ENCODE results near the gene PPP1R10.

Gene PPP1R10

DNA sequence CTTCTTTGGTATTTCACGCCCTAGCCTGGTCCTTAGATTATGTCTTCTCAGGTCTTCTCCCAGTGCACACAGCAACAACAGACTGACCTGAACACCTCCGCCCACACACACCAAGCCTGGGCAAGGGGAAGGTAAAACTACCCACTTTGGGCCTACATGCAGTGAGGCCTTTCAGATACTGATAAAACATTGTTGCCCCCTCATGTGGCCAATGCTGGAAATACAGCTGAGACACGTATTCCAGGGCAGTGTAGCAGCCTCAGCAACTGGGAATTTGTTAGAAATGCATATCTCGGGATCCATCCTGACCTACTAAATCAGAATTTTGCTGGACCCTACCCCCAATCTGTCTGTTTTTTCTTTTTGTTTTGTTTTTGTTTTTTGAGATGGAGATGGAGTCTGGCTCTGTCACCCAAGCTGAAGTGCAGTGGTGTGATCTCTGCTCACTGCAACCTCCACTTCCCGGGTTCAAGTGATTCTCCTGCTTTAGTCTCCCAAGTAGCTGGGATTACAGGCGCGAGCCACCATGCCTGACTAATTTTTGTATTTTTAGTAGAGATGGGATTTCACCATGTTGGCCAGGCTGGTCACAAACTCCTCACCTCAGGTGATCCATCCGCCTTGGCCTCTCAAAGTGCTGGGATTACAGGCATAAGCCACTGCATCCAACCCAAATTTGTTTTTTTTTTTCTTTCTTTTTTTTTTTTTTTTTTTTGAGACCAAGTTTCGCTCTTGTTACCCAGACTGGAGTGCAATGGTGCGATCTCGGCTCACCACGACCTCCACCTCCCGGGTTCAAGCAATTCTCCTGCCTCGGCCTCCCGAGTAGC lies 19.5 kb downstream of the PPP1R10 start:
- peak; percentile 69 for DNase-seq

DNA sequence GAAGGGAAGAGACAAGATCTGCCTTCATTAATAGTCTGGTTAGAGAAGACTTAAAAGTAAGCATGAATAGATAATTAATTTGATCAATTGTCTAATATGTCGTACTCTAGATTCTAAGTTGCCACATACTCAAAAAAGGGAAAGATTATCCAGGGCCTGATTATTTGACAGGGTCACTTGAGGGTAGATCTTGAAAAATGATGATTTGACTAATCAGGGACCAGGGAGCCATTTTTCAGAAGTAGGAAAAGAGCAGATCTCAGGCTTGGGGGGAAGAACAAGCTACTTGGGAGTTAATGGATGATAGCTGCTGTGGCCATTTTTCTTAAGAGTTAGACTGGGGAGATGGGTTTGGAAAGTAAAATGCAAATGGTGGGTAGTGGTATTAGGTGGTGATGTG lies 24.8 kb downstream of the PPP1R10 start:
- no peak for DNase-seq

DNA sequence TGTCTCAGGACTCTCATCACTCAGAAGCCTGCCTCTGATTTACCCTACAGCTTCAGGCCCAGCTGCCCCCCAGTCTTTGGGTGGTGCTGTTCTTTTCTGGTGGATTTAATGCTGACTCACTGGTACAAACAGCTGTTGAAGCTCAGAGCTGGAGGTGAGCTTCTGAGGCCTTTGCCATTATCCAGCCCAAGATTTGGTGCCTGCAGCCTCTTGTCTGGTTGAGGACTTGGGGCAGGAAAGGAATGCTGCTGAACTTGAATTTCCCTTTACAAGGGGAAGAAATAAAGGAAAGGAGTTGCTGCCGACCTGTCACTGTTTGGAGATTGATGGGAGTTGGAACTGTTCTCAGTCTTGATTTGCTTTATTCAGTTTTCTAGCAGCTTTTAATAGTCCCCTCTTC lies 26.0 kb downstream of the PPP1R10 start:
- no peak for DNase-seq

DNA sequence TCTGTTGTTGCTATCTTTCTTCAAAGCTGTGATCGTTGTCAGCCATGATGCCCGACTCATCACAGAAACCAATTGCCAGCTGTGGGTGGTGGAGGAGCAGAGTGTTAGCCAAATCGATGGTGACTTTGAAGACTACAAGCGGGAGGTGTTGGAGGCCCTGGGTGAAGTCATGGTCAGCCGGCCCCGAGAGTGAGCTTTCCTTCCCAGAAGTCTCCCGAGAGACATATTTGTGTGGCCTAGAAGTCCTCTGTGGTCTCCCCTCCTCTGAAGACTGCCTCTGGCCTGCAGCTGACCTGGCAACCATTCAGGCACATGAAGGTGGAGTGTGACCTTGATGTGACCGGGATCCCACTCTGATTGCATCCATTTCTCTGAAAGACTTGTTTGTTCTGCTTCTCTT lies 26.5 kb downstream of the PPP1R10 start:
- no peak for DNase-seq

DNA sequence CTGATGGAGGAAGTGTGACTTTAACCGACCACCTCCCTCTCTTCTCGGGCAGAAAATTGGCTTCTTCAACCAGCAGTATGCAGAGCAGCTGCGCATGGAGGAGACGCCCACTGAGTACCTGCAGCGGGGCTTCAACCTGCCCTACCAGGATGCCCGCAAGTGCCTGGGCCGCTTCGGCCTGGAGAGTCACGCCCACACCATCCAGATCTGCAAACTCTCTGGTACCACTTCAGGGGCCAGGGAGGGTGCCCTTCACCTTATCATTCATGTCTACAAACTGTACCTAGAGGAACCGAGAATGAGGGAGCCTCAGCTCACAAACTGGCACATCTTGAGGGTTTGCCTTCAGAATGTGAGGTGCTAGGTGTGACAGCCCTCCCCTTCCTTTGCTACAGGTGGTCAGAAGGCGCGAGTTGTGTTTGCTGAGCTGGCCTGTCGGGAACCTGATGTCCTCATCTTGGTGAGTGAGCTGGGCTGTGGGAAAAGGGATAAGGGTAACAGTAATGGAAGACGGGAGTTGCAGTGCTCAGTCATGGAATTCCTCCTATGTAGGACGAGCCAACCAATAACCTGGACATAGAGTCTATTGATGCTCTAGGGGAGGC lies 27.2 kb downstream of the PPP1R10 start:
- DNase-seq: no peak

DNA sequence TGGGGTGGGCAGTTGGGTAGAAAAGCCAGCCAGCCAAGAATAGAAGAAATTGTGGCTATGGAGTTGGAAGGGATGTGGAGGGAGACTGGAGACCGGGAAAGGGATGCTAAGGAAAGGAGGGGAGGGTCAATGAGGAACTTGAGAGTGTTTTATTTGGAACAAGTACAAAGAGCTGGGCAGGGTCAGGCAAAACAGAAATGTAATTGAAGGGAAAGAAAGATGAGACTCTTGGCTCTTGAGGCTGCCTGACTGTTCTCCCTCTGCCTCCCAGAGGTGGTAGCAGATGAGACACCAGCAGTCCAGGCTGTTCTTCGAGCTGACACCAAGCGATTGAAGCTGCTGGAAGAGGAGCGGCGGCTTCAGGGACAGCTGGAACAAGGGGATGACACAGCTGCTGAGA lies 33.1 kb downstream of the PPP1R10 start:
- DNase-seq: no peak

DNA sequence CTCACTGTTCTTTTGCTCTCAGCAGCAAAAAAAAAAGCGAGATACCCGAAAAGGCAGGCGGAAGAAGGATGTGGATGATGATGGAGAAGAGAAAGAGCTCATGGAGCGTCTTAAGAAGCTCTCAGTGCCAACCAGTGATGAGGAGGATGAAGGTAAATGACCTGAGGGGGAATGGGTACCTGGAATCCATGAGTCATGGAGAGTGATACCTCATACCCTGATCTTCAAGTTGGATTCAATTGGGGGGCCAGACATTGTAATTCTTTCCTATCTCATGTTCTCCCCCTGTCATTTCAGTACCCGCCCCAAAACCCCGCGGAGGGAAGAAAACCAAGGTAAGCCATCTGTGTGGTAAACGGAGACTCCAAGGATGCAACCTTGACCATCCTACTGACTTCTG lies 39.0 kb downstream of the PPP1R10 start:
- DNase-seq: no peak

DNA sequence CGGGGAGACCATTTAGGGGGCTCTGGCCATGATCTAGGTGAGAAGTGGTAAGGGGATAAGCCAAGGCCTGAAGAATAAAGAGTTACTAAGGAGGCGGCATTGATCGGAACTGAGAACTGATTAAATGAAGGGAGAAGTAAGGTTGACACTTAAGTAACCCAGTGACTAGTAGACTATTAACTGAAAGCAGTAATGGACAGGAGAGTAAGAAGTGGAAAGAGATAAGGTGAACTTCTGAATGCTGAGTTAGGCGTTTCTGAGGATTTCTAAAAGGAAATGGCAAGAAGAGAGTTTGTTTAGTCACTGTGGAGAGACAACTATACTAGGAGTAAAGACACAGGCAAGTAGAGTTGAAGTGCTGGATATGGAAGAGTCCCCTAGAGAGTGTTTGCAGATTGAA lies 43.9 kb downstream of the PPP1R10 start:
- DNase-seq: no peak

DNA sequence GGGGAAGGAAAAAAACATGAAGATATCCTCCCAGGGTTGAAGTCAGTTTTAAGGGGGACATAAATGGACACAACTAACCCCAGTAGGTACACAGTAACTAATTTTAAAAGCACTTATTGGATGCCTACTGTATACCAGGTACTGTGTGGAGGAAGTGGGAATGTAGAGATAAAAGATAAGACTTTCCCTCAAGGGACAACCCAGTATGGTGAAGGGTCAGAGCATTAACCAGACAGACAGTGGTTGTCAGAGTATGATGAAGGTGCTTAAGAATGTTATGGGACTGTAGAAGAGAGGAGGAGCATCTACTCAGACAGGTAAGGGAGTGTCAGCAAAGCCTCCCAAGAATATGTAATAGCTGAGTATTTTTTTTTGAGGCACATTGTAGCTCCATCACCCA lies 44.9 kb downstream of the PPP1R10 start:
- no peak for DNase-seq

DNA sequence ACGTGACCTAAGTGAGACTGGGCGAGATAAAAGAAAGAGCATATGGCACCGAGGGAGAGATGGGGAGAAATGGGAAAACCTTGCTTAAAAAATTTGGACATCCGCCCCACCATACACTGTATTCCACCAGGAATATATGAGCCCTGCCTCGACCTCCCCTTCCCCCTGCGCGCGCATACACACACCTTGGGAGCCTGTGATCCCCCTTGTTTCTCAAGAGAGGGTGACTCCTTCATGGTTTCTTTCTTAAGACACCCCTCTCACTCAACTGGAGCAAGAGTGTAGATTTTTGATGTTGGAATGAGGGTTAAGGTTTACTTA lies 45.3 kb downstream of the PPP1R10 start:
- DNase-seq: no peak

DNA sequence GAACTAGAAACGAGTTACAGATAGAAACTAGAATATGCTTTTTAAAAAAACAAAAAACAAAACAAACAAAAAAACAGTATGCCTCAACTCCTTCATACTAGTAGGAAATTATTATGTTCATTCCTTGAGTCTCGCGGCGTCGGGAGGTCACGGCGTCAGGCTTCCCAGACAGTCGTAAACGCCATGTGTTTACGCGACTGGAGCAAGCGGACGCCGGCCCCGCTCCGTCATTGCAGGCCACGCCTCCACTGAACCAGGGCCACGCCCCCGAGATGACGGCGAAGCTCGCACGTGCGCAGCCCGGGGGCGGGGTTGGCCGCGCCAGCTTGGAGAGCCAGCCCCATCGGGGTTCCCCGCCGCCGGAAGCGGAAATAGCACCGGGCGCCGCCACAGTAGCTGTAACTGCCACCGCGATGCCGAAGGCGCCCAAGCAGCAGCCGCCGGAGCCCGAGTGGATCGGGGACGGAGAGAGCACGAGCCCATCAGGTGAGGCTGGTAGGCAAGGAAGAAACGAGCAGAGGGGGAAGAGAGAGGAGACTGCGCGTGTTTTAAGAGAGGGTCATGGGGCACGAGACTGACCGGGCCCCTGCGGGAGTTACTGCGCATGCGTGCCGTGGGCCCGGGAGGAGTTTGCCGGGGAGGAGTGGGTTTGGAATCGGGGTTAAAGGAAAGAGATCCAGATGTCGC lies 45.8 kb downstream of the PPP1R10 start, which contains the start of gene ABCF1:
Gene ABCF1, plus strand, starts transcription at position 368 of the 687 bp plus-strand sequence. Its CDS starts 46 bp downstream, at position 414.
- DNase-seq: peak; percentile 96

DNA sequence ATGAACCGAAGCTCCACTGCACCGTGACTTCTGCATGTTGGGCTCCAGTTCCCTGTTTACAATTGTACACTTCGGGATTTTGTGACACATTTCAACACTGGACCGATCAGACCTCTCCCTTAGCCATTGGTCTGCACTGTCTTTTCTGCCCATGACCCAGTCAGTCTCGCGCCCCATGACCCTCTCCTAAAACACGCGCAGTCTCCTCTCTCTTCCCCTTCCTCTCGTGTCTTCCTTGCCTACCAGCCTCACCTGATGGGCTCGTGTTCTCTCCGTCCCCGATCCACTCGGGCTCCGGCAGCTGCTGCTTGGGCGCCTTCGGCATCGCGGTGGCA lies 46.3 kb downstream of the PPP1R10 start:
- no peak for DNase-seq

DNA sequence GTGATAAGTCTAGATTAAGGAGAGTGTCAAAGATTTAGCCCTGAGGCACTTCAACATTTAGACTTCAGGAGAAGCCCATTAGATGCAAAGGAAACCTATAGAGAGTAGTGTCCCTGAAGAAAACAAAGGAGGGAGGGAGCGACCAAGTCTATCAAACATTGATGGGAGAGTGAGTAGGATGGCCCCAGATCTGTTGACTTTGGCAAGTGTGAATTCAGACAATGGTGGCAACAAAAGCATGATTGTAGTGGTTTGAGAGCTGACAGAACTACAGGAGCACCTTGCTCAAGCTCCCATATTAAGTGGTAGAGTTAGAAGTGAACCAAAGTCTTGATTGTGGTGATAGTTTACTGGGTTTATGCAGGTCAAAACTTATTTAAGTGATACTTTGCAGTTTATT lies 46.8 kb downstream of the PPP1R10 start:
- no peak for DNase-seq

DNA sequence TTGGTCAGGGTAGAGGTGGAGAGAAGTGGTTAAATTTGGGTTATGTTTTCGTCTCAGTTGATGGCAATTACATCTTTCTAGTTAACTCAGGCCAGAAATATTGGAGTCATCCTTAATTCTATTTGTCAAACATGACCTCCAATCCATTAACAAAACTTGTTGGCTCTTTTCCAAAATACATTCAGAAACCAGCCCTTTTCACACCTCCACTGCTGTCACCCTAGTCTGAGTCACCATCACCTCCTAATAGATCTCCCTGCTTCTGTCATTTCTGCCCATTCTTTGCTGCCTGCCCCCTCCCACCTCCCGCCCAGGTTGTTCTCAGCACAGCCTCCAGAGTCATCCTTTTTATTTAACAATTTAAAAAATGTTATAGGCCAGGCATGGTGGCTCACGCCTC lies 48.8 kb downstream of the PPP1R10 start:
- DNase-seq: peak; percentile 5

DNA sequence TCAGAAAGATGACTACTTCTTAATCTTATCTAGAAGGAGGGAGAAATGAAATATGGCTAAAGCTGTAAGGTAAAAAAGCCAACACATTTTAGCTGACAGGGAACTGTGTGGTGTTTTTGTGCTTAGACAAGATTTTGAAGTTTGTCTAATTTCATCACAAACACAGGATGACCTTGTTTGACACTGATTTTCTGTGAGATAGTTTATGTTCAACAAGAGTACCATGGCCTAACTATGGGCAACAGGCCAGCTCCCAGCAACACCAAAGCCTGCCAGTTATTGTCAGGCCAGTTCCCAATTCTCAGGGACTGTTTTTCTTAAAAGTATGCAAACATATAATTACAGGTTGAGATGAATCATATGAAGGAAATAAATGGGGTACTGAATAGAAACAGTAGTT lies 51.3 kb downstream of the PPP1R10 start:
- no peak for DNase-seq

DNA sequence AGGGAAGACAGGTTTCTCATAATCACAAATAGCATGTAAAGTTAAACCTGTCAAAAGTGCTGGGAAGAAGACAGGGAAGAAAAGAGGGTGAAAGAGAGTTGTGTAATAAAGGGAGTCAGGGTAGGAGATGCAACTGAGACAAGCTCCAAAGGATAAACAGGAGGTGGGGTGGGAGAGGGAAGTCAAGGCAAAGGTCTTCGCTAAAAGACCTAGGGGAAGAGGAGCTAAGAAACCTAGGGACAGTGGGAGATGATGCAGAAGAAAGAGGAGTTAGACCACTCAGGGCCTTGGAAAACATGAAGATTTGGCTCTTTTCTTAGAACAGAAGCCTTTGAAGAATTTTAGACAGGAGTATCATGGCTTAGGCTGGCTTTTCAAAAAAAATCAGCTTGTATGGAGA lies 52.9 kb downstream of the PPP1R10 start:
- no peak for DNase-seq

DNA sequence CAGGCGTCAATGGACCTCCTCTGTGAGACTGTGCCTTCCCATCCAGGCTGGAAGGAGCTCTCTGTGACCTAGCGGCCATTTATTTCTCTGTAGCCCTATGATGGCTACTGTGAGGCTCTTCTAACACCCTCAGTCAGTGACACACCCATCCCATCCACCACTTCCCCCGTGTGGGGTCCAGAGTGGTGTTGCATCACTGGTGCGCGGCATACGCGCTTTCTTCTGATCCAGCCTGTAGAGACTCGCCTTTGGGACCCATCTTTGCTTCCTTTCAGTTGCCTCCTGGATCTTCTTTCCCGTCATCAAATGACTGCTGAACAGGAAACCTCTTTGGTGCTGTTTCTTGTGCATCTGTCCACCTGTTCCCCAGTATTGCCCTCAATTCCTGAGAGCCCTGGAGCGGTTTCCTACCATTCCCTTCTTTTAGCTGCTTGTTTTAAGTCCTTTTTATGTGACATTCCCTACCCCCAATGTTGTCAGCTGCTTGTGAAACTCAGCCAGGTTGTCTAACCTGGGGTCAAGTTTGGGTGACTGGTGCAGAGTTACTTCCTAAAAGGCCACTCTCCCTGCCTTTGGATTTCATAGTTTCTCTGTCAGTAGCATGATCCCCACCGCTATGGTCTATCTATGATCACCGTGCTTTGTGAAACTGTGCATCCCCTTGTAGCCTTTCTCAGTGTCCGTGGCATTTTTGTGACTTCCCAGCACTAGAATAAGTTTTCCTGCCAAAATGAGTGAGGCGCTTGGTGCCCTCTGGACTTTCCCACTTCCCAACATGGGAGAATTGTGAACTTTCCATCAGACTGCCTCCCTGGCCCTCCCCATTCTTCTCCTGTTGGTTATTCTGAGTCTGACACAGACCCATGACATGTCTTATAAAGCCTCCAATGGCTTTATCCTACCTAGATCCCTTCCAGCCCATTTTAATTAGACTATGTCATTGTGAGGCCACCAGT lies 54.3 kb downstream of the PPP1R10 start:
- no peak for DNase-seq

DNA sequence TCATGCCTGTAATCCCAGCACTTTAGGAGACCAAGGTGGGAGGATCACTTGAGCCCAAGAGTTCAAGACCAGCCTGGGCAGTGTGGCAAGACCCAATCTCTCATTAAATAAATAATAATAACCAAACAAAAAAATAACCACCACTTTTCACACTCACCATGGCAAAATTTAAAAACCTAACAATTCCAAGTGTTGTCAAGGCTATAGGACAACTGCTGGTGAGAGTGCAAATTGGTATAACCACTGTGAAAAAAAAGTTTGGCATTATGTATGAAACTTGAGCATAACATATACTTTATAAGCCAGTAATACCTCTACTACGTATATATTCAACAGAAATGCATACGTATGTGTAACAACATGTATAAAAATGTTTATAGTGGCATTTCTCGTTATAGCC lies 56.1 kb downstream of the PPP1R10 start:
- no peak for DNase-seq

DNA sequence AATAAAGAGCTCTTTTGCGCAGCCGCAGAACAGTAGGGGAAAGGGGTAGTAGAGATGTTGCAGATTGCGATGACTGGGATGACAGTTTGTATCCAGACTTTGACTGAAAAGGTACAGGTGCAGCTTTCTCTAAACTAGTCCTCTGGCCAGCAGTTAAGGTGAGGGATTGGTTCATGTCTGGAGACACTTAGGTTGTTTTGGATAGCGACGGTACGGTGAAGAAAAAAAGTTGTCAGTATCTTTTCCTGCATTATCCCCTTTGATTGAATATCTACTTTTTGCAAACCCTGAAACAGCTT lies 59.4 kb downstream of the PPP1R10 start:
- no peak for DNase-seq

DNA sequence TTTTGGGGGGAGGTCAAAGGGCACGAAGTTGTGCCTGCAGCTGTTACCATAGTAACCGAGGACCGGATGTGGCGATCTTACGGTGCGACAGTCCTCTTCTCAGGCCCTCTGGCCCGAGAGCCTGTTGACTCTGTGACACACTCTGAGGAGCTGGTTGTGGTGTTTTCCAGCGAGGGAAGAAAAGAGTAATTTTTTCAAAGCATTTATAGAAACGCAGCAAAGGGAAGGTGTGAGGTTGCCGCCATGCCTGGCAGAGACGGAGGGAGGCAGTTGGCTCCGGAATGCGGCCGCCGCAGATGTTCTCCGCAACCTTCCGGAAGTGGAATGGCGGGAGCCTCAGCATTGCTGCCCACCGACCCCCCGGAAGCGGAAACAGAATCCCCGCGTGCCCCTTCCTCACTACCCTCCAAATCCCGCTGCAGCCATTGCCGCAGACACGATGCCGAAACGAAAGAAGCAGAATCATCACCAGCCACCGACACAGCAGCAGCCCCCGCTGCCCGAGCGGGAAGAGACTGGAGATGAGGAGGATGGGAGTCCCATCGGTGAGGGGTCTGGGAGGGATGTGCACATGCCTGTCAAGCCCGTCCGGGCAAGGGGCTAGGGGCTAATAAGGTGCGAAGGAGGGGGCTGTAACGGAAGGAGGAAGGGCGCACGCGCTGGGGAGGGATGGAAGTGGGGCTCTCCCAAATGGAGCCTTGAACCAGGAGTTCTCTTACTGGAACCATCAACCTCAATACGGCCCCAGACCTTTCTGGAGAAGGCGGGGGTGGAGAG lies 59.9 kb downstream of the PPP1R10 start, which contains the start of gene PRR3:
Gene PRR3, plus strand, starts transcription at position 390 of the 777 bp plus-strand sequence. Its CDS starts 50 bp downstream, at position 440.
- peak; percentile 88 for DNase-seq

DNA sequence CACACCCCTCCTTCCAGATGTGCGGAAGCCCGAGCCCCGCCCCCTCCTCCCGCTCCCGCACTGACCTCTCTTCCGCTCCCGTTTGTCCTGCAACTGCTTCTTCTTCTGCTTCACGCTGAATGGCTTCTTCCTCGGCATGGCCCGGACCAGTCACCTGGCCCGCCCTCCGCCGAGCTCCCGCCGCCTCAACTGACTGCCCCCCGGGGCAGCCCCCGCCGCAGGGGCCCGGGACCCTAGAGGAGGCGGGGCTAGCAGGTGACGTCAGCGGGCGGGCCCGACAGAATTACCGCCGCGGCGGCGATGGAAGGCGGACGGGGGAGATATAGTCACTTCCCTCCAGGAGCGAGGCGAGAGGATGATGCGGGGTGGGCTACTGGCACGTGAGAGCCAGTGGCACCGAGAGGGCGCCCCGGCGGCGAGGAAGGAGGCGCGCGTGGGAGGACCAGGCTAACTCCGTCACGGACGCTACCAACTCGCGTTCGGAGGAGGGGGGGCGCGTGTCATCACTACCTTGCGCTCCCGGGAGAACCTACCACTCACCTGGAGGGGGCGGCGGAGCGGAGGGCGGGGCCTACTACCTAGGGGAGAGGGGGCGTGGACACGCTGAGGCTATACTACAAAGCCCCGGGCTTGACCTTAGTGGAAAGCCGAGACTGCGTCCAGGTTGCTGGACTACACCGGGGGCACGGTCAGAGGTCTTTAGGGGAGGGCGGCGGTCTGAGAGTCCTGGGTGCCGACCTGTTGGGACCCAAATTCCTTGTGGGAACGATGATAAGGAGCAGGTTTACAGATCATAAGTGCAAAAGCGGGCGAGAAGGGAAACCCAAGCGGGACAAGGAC lies 60.8 kb downstream of the PPP1R10 start, which contains the start of gene GNL1:
Gene GNL1, minus strand, starts transcription at position 424 of the 840 bp plus-strand sequence. Its CDS starts 286 bp downstream, at position 138.
- peak; percentile 92 for DNase-seq

DNA sequence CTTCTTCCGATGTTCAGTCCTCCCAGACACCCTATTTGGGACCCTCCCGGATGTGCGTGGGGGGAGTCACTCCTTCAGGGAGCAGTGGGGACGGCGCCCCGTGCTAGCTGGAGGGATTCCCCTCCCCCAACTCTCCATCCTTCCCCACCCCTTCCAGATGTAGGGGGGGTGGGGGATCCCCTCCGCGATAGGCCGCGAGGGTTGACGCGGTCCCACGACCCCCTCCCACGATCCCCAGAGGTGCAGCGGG lies 61.3 kb downstream of the PPP1R10 start:
- DNase-seq: no peak
